HK-2 (cell line): Measurements from ENCODE around the gene PRTG.
"Not testable (repeated sequence)": the region's sequence is repeated elsewhere in the genome, so short reads cannot be mapped to it uniquely, and the experiment has no call there.

Experiments
- DNase-seq: peaks from one replicate; pipeline ENCODE4 v3.0.0-alpha.2; 2018; ENCODE audit not compliant: unreplicated experiment

PRTG gene

GRCh38 chr15:55696221-55696620 is 46.7 kb downstream of the PRTG start:
- DNase-seq, result no peak

- DNase-seq, result no peak
Measured at GRCh38 chr15:55695432-55695831, 47.5 kb downstream of the PRTG start.

- DNase-seq, result no peak
Measured at GRCh38 chr15:55694652-55695150, 48.3 kb downstream of the PRTG start.

GRCh38 chr15:55693116-55693515 is 49.8 kb downstream of the PRTG start:
- not testable (repeated sequence) for DNase-seq

- DNase-seq, result no peak
Measured at GRCh38 chr15:55687792-55688191, 55.2 kb downstream of the PRTG start.

DNA sequence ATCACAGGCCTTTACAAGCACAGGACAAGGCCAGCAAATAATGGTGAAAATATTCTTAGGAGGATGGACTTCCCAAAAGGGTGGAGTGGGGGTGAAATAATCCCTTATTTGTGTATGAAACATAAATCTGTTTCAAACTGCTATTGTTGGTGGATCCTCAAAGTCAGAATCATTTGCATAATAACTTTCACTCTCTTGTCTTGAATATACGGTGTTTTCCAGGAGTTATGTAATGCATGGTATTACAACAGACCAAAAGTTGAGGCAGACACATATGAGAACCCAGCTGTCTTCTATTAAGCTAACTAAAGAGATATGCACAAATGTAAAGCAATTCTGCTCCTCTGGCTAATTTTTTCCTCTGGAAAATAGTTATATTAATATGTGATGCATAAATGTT is 57.7 kb downstream of the PRTG start:
- no peak for DNase-seq

DNA sequence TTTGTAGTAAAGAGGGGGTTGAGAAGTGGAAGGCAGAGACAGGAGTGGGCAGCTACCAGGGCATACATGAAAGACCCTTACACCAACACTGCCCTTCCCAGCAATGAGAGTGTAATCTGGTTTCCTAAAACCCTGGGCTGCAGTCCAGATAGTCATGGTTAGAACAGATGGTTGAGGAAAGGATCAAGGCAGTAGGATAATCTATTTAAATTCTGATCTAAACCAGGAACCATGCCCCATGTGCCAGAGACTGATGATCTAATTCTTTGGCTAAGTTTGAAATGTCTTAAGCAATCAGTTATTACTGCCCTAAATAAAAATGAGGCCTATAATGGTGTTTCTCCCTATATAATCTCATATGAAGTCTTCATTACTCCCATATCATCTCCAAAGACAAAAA is 59.6 kb downstream of the PRTG start:
- DNase-seq, result no peak

- DNase-seq, result no peak
Measured at GRCh38 chr15:55681631-55682030, 61.3 kb downstream of the PRTG start.

- DNase-seq, result no peak
Measured at GRCh38 chr15:55676507-55676906, 66.4 kb downstream of the PRTG start.

GRCh38 chr15:55673287-55673686 is 69.7 kb downstream of the PRTG start:
- DNase-seq, result no peak

DNA sequence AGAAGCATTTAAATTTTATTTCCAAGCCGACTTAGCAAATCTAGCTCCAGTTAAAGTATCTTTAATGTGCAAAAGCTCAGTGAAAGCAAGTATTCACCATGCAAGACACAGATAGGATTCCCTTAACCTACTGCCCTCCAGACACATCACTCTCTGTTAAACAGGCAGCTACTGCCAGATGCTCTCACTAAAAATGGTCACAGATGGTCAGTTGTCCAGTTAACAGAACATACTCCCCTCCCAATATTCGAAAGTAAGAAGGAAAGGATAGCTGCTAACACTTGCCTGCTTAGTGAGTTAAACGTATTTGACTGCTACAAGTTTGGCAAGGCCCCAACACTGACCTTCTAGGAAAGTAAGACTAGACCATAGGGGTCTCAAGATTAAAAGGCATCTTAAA is 73.7 kb downstream of the PRTG start:
- DNase-seq, result no peak

DNA sequence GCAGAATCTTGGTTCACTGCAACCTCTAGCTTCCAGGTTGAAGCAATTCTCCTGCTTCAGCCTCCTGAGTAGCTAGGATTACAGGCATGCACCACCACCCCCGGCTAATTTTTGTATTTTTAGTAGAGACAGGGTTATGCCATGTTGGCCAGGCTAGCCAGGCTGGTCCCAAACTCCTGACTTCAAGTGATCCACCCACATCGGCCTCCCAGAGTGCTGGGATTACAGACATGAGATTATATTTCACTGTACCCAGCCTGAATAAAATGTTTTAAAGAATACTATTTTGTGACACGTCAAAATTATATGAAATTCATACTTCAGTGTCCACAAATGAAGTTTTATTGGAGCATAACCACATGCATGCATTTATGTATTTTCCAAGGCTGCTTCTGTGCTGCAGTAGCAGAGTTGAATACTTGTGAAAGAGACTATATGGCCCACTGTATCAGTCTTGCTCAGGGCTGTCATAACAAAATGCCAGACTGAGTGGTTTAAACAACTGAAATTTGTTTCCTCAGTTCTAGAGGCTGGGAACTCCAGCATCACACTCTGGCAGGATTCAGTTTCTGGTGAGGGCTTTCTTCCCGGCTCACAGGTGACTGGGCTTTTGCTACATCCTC is 77.2 kb downstream of the PRTG start:
- no peak for DNase-seq

GRCh38 chr15:55661428-55661827 is 81.5 kb downstream of the PRTG start:
- no peak for DNase-seq

- DNase-seq, result no peak
Measured at GRCh38 chr15:55660153-55660552, 82.8 kb downstream of the PRTG start.

- DNase-seq, result no peak
Measured at GRCh38 chr15:55659481-55659880, 83.5 kb downstream of the PRTG start.

- DNase-seq, result no peak
Measured at GRCh38 chr15:55658886-55659285, 84.1 kb downstream of the PRTG start.

DNA sequence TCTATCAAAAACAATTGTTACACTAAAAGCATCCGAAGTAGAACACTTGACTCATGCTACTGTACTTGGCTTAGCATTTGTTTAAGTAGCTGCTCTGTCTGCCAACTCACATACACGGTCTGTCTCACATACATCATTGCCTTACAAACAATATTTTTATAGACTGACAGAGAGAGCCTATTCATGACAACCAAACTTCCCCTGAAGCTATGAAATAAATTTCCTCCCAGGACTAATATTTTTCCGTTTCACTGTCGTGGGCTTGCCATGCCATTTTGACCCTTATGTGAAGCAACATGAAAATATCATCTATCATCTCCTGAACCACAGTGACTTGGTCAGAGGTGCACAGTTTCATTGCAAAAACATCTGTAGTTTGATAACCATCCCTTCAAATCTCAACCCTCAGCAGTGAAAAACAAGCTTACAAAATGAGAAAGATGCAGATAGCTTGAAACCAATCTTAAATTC is 88.4 kb downstream of the PRTG start:
- no peak for DNase-seq

DNA sequence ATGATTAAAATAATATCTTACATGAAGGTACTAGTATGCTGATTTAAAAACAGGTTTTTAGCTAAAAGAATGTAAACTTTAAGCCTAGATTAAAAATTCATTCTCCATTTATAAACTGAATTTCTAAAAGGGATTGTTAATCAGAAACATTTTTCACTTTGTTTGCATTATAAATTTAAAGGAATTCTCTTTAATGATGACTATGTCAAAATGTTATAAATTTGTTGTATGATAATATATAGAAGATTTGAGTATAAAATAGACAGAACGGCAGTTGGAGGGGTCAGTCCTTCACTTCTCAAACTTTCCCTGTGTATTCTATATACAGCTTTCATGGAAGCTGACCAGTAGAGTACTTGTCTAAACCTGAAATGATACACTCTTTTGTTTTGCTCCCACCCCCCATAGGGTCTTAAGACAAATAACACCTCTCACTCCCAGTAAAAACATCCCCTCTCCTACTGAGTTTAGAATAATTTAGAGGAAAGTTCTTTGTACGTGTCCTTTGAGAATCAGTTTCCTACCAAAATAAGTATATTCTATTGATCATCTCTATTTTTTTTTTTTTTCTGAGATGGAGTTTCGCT is 90.0 kb downstream of the PRTG start:
- no peak for DNase-seq

DNA sequence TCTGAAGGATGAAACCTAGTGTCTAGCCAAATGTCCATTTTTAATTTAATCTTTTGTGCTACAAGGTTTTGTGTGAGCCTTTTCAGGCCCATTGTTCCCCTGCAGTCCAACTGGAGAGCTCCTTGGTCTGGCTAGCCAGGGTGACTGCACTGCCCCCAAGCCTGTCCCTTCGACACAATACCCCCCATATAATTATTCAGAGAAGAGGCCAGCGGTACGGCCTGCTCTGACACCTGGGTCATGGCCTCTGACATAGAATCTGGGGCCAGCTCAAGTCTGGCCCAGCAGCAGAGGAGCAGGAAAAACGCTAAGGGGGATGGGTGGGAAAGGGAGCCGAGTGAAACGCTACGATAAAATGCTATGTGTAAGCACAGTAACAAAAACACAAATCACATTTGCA is 90.6 kb downstream of the PRTG start:
- no peak for DNase-seq

GRCh38 chr15:55649058-55649423 is 93.9 kb downstream of the PRTG start:
- no peak for DNase-seq

- DNase-seq, result no peak
Measured at GRCh38 chr15:55638764-55639163, 104.2 kb downstream of the PRTG start.

- no peak for DNase-seq
Measured at GRCh38 chr15:55637086-55637485, 105.9 kb downstream of the PRTG start.

GRCh38 chr15:55633731-55634130 is 109.2 kb downstream of the PRTG start:
- no peak for DNase-seq

DNA sequence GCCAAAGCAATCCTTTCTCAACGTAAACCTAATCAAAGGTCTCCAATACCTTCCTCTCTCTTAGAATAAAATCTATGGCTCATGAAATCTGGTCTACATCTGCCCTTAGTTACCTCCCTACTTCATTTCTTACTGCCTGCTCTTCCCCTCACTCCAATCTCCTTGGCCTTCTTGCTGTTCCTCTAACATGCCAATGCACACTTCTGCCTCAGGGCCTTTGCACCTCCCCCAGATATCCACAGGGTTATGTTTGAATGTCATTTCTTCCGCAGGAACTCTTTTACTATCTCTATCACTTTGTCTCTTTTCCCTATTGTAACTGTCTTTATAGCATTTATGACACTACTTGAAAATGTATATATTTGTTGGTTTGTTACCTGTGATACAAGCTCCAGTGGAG is 110.5 kb downstream of the PRTG start:
- no peak for DNase-seq
